Measurements from ENCODE around the gene ITGAD. TPM values are rescaled to one million over a fixed set of nuclear protein-coding genes. Genes with fewer than 3 reads are reported as not detected.
A peak's percentile ranks its signal among the peaks of the same experiment; 100 is the strongest.

Gene ITGAD
- total RNA-seq, 1 donor from 2014 or later: not detected

GRCh38 chr16:31474173-31474714, 81.1 kb downstream of the ITGAD start:
- peaks cover 38% of the 10 kb centered on the region for H3K36me3 Mint-ChIP-seq (ENCODE audit: low read depth)
- H3K27me3 Mint-ChIP-seq (ENCODE audit: low read depth): no peaks in the 10 kb centered on the region
- no peak overlapping the region for H3K27ac Mint-ChIP-seq (ENCODE audit: unreplicated experiment)
- TF ChIP-seq CTCF (IDR thresholded peaks at IDR 0.05): no peak
- no peak for DNase-seq (ENCODE audit: low spot score)
- H3K4me1 Mint-ChIP-seq (ENCODE audit: low read depth): peaks cover 55% of the 10 kb centered on the region
- H3K4me3 Mint-ChIP-seq (ENCODE audit: unreplicated experiment): peak overlapping the region; percentile 35
- H3K9me3 Mint-ChIP-seq (ENCODE audit: low read depth): no peaks in the 10 kb centered on the region

- Mint-ChIP-seq H3K4me3 (ENCODE audit: unreplicated experiment) (no peak overlapping the region), H3K4me1 (ENCODE audit: low read depth) (peaks cover 59% of the 10 kb centered on the region), H3K27ac (ENCODE audit: unreplicated experiment) (peak overlapping the region; percentile 36), H3K27me3 (ENCODE audit: low read depth) (no peaks in the 10 kb centered on the region), H3K9me3 (ENCODE audit: low read depth) (no peaks in the 10 kb centered on the region), H3K36me3 (ENCODE audit: low read depth) (peaks cover 38% of the 10 kb centered on the region)
- no peak for TF ChIP-seq CTCF (IDR thresholded peaks at IDR 0.05)
- no peak for DNase-seq (ENCODE audit: low spot score)
Measured at GRCh38 chr16:31474773-31475738, 81.9 kb downstream of the ITGAD start.

- peaks cover 38% of the 10 kb centered on the region for H3K36me3 Mint-ChIP-seq (ENCODE audit: low read depth)
Measured at GRCh38 chr16:31475946-31476302, 82.8 kb downstream of the ITGAD start.

More at GRCh38 chr16:31475946-31476302, 82.8 kb downstream of the ITGAD start:
- no peaks in the 10 kb centered on the region for H3K27me3 Mint-ChIP-seq (ENCODE audit: low read depth)
- H3K9me3 Mint-ChIP-seq (ENCODE audit: low read depth): no peaks in the 10 kb centered on the region
- H3K4me1 Mint-ChIP-seq (ENCODE audit: low read depth): peaks cover 59% of the 10 kb centered on the region
- peak; percentile 92 for DNase-seq (ENCODE audit: low spot score)
- H3K27ac Mint-ChIP-seq (ENCODE audit: unreplicated experiment): no peak overlapping the region
- H3K4me3 Mint-ChIP-seq (ENCODE audit: unreplicated experiment): no peak overlapping the region
- TF ChIP-seq CTCF (IDR thresholded peaks at IDR 0.05): no peak

Other genes starting within 250 kb of the ITGAD start
- 0.35 to 0.39 TPM in 2 of 3 replicates, not detected in the other for gene PRSS36, start 243.3 kb upstream of the ITGAD start, total RNA-seq
- gene FUS, start 213.2 kb upstream of the ITGAD start, total RNA-seq: 226 to 414 TPM (median 231 TPM) in 3 replicates
- 2.7 to 2.9 TPM (median 2.8 TPM) in 3 replicates for gene PYCARD, start 190.6 kb upstream of the ITGAD start, total RNA-seq
- gene TRIM72, start 179.2 kb upstream of the ITGAD start, total RNA-seq: not detected in 3 replicates
- gene PYDC1, start 176.2 kb upstream of the ITGAD start, total RNA-seq: not detected in 3 replicates
- gene ITGAM, start 133.4 kb upstream of the ITGAD start, total RNA-seq: not detected in 3 replicates
- gene ITGAX, start 38.2 kb upstream of the ITGAD start, total RNA-seq: not detected in 3 replicates
- gene COX6A2, start 35.0 kb downstream of the ITGAD start, total RNA-seq: not detected in 3 replicates
- gene ZNF843, start 49.5 kb downstream of the ITGAD start, total RNA-seq: 2.3 to 3.7 TPM (median 2.8 TPM) in 3 replicates
- 12.2 to 13.2 TPM (median 12.4 TPM) in 3 replicates for gene ARMC5, start 66.2 kb downstream of the ITGAD start, total RNA-seq
- gene TGFB1I1, start 78.8 kb downstream of the ITGAD start, total RNA-seq: 124 to 224 TPM (median 221 TPM) in 3 replicates
- not detected in 3 replicates for gene SLC5A2, start 89.8 kb downstream of the ITGAD start, total RNA-seq
- 52.7 to 67.5 TPM (median 58.3 TPM) in 3 replicates for gene RUSF1, start 115.1 kb downstream of the ITGAD start, total RNA-seq
- gene AHSP, start 134.6 kb downstream of the ITGAD start, total RNA-seq: not detected in 3 replicates